ENCODE data around the gene PPP6C. TPM values are rescaled to one million over a fixed set of nuclear protein-coding genes. Genes with fewer than 3 reads are reported as not detected.
"Not testable (repeated sequence)": the region's sequence is repeated elsewhere in the genome, so short reads cannot be mapped to it uniquely, and the experiment has no call there.

Gene PPP6C
- total RNA-seq: 10 to 100 TPM; 36.6 to 41.7 TPM

DNA sequence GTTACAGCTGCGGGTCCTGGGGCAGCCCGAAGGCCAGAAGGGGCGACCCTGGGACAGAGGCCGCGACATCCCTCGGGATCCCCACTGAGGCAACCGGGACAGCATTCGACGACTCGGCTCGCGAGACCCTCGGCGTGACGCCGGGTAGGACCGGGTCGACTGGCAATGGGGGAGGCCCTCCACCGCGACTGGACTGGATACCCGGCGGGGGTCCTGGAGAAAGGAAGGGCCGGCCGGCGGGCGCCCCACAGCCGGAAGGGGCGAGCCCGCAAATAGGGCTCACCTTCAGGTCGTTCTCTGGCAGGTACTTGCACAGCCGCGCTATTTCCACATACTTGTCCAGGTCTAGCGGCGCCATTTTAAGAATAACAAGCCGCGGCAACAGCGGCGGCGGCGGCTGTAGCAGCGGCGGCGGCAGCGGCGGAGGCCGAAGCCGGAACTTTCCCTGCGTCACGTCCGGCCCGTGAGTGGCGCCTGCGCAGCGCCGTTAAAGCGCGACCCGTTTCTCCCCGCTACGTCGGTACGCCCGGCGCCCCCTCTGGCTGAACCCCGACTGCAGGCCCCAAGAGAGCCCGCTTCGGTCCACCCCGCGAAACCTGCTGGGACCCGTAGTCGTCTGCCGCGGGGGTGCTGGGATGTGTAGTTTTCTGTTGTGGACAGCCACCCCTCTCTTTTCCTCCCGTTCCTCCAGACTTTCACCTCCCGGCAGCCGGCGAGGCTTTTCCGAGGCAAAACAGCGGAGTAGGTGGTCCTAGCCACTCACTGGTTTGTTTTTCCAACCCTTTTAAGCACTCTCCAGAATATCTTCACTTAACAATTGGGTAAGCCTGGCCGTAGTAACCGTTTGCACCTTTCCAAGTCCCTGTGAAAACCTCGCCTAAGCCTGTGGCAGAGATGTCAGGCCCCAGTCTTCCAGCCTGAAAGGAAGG is at the start of gene PPP6C:
TSS of gene PPP6C (minus strand) at position 443 of the 929 bp plus-strand sequence. CDS start at position 358, 85 bp downstream.
- ATAC-seq (peak; percentile 93 to 97), DNase-seq (ENCODE audit: low spot score in 2 of 2) (peak; percentile 91 to 96)
- H3K36me3 Mint-ChIP-seq: peaks cover 0 to 9% of the 10 kb centered on the region in 2 donors
- H3K27ac Mint-ChIP-seq: peak within 1 kb of the TSS; percentile 97
- H3K9me3 Mint-ChIP-seq: no peaks in the 10 kb centered on the region

GRCh38 chr9:125238915-125239446 is 49.4 kb upstream of the PPP6C start:
- peak overlapping the region; percentile 67 to 100 for H3K27ac Mint-ChIP-seq
- H3K9me3 Mint-ChIP-seq: no peaks in the 10 kb centered on the region
- ATAC-seq (no peak), DNase-seq (ENCODE audit: low spot score in 2 of 2) (no peak)
- peaks cover 45 to 67% of the 10 kb centered on the region in 2 donors for H3K36me3 Mint-ChIP-seq

- Mint-ChIP-seq H3K9me3 (no peaks in the 10 kb centered on the region), H3K36me3 (peaks cover 45 to 67% of the 10 kb centered on the region in 2 donors), H3K27ac (peak overlapping the region; percentile 67 to 100)
- DNase-seq (ENCODE audit: low spot score in 2 of 2) (no peak), ATAC-seq (no peak)
Observed at GRCh38 chr9:125238127-125238914, 48.7 kb upstream of the PPP6C start.

- not testable (repeated sequence) for DNase-seq (ENCODE audit: low spot score in 2 of 2); H3K9me3 Mint-ChIP-seq; ATAC-seq
- Mint-ChIP-seq H3K27ac (peak overlapping the region; percentile 67 to 73), H3K36me3 (peaks cover 38 to 60% of the 10 kb centered on the region in 2 donors)
Observed at GRCh38 chr9:125236520-125237159, 47.0 kb upstream of the PPP6C start.

DNA sequence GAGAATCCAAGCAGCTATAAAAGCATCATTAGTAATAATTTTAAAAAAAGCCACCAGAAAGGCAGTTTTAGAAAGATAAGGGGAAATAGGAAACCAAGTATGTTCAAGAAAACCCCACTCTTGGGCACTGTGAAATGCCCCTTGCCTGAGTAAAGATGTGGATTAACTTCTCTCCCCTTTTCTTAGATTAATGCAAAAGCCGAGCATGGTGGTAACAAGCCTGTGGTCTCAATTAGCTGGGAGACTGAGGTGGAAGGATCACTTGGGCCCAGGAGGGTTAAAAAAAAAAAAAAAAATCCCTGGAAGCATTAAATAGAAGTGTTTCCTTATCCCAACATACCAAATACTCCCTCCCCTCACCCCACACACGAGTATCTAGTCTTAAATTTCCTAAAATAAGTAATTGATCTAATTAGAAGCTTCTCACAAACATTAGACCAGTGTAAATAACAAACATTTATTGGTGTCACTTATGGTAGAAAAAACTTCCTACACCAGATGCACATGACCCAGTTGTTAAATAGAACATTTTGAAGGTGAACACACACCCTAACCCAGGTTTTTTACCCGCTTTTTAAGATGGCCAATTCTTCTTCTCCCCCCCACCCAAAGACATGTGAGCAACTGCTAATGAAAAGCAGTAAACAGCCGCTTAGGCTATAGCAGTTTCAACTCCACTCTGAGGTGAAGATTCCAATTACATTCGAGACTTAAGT is 46.4 kb upstream of the PPP6C start:
- no peak for DNase-seq (ENCODE audit: low spot score in 2 of 2)
- H3K9me3 Mint-ChIP-seq: no peaks in the 10 kb centered on the region
- peaks cover 33 to 53% of the 10 kb centered on the region in 2 donors for H3K36me3 Mint-ChIP-seq
- peak overlapping the region; percentile 67 to 73 for H3K27ac Mint-ChIP-seq
- peak in 1 of 2 donors; percentile 3 for ATAC-seq

DNA sequence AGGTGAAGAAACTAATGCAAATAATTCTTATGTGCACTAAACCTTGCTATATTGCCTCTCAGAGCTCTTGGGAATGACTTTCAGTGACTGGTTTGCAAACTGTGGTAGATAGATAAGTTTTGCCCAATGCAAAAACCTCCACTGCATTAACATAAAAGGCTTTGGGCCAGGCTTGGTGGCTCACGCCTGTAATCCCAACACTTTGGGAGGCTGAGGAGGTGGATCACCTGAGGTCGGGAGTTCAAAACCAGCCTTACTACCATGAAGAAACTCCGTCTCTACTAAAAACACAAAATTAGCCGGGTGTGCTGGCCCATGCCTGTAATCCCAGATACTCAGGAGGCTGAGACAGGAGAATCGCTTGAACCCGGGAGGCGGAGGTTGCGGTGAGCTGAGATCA is 44.5 kb upstream of the PPP6C start:
- not testable (repeated sequence) for ATAC-seq; DNase-seq (ENCODE audit: low spot score in 2 of 2); H3K9me3 Mint-ChIP-seq
- H3K27ac Mint-ChIP-seq: peak overlapping the region in 1 of 2 donors; percentile 93
- H3K36me3 Mint-ChIP-seq: peaks cover 25 to 38% of the 10 kb centered on the region in 2 donors

DNA sequence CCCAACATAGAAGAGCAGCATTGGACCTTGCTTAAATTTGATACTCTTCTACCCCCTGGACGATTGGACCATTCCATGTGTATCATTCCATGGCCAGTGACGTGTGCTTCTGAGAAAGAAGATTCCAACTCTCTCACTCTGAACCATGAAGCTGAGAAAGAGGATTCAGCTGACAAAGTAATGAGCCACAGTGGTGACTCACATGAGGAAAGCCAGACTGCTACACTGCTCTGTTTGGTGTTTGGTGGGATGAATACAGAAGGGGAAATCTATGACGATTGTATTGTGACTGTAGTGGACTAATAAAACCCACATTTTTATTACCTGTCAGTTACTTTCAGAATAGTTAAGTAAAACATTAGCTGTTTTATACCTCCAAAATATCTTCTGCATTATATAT is 44.1 kb upstream of the PPP6C start:
- ATAC-seq (peak; percentile 17 to 36), DNase-seq (ENCODE audit: low spot score in 2 of 2) (no peak)
- H3K9me3 Mint-ChIP-seq: no peaks in the 10 kb centered on the region
- H3K27ac Mint-ChIP-seq: peak overlapping the region in 1 of 2 donors; percentile 93
- H3K36me3 Mint-ChIP-seq: peaks cover 21 to 34% of the 10 kb centered on the region in 2 donors

DNA sequence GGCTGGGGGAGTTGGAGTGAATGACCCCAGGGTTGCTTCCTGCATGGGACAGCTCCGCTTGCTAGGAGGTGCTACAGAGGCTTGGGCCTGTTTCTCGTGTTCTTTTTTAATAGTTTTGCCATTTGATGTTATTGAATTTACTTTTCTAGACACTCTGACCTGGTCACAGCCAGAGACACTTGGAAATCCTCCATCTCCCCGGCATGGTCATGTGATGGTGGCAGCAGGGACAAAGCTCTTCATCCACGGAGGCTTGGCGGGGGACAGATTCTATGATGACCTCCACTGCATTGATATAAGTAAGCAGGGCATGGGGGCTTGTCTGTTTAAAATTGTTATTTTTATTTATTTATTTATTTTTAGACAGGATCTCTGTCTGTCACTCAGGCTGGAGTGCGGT is 38.2 kb upstream of the PPP6C start:
- Mint-ChIP-seq H3K9me3 (no peaks in the 10 kb centered on the region), H3K36me3 (no peaks in the 10 kb centered on the region), H3K27ac (no peak overlapping the region)
- DNase-seq (ENCODE audit: low spot score in 2 of 2) (no peak), ATAC-seq (peak in 1 of 2 donors; percentile 4)

DNA sequence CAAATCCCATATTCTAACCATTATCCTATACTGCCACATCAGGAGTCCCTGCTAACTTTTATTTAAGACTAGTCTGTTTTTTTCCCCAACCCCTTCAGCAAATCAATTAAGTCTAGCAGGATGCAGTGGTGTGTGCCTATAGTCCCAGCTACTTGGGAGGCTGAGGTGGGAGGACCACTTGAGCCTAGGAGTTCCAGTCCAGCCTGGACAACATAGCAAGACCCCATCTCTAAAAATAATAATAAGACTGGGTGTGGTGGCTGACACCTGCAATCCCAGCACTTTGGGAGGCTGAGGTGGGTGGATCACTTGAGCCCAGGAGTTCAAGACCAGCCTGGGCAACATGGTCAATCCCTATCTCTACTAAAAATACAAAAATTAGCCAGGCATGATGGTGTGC is 35.3 kb upstream of the PPP6C start:
- H3K36me3 Mint-ChIP-seq; H3K27ac Mint-ChIP-seq; DNase-seq (ENCODE audit: low spot score in 2 of 2); ATAC-seq; H3K9me3 Mint-ChIP-seq: not testable (repeated sequence)

DNA sequence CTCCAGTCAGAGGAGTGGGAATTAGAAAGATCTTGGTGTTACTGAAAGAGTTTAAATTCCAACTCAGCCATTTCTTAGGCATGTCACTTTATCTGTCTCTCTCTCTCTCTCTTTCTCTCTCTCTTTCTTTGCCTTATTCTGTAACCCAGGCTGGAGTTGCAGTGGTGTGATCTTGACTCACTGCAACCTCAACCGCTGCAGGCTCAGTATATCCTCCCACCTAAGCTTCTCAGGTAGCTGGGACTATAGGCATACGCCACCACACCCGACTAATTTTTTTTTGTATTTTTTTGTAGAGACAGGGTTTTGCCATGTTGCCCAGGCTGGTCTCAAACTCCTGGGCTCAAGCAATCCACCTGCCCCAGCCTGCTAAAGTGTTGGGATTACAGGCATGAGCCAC is 29.0 kb upstream of the PPP6C start:
- no peak for ATAC-seq
- no peak for DNase-seq (ENCODE audit: low spot score in 2 of 2)
- Mint-ChIP-seq H3K36me3 (peaks cover 0 to 10% of the 10 kb centered on the region in 2 donors), H3K9me3 (no peaks in the 10 kb centered on the region), H3K27ac (no peak overlapping the region)

DNA sequence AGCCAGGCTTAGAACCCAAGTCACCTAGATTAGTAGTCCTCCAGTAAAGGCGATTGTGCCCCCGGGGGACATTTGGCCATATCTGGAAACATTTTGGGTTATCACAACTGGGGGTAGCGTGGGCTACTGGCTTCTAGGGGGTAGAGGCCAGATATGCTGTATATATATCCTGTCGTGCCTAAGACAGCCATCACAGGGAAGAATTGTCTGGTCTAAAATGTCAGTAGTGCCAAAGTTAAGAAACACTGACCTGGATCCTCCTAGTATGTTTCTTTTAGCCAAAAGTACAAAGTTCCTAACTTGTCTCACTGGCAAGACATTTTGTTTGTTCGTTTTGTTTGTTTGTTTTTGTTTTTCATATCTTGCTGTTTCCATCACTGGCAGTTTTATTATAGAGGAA is 24.6 kb upstream of the PPP6C start:
- no peaks in the 10 kb centered on the region for H3K9me3 Mint-ChIP-seq
- ATAC-seq (no peak), DNase-seq (ENCODE audit: low spot score in 2 of 2) (no peak)
- H3K27ac Mint-ChIP-seq: no peak overlapping the region
- peaks cover 0 to 12% of the 10 kb centered on the region in 2 donors for H3K36me3 Mint-ChIP-seq

DNA sequence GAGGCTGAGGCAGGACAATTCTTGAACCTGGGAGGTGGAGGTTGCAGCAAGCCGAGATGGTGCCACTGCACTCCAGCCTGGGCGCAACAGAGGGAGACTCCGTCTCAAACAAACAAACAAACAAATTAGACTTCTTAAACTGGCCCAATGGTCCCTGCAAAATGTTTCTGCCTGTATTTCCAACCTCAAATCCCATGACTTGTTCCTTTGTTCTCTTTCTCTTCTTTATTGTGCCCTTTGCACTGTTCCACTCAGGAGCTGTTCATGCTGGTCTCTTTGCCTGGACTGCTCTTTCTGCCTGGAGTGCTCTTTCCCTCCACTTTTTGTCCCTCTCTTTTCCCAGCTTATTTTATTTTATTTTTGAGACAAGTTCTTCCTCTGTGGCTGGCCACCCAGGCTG is 14.9 kb upstream of the PPP6C start:
- Mint-ChIP-seq H3K27ac (peak overlapping the region; percentile 2 to 40), H3K36me3 (peaks cover 13 to 19% of the 10 kb centered on the region in 2 donors), H3K9me3 (no peaks in the 10 kb centered on the region)
- no peak for DNase-seq (ENCODE audit: low spot score in 2 of 2)
- no peak for ATAC-seq

DNA sequence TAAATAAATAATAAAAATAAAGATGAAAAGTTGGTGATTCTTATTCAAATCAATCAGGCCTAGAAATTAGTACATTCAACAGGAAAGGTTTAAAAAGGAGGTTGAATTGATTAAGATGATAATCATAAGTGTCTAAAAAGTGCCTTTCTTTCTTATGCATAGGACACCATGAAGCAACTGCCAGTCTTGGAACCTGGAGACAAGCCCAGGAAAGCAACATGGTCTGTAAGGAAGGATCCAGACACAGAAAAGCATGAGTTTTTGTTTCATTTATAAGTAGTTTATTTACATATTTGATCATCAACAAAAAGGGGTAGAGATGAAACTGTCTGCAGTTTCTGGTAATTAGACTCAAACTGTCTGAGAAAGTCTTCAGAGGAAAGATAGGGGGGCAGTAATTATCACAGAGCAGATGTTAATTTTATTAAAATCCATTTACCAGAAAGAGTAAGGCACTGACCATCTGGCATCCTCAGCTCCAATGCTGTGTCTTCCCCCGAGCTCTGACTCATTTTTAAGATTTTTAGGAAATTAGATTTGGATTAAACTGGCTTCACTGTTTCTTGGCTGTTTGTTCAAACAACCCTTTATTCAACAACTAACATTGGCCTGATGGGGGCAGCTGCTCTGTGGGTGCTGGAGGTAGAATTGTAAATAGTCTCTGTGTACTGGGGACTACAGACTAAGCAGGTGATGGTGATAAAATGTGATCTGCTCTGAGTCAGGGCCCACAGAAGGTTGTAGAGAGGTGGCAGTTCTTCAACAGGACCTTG is 13.4 kb upstream of the PPP6C start:
- Mint-ChIP-seq H3K27ac (no peak overlapping the region), H3K9me3 (no peaks in the 10 kb centered on the region), H3K36me3 (peaks cover 13 to 18% of the 10 kb centered on the region in 2 donors)
- no peak for ATAC-seq
- DNase-seq (ENCODE audit: low spot score in 2 of 2): no peak

- Mint-ChIP-seq H3K27ac (peak within 1 kb of the TSS; percentile 88 to 90), H3K9me3 (no peaks in the 10 kb centered on the region), H3K36me3 (peaks cover 7 to 18% of the 10 kb centered on the region in 2 donors)
- ATAC-seq: peak; percentile 98 to 99
- DNase-seq (ENCODE audit: low spot score in 2 of 2): peak; percentile 92 to 98
Observed at GRCh38 chr9:125200216-125201047, 10.8 kb upstream of the PPP6C start, which contains the start of gene RABEPK. TSS of gene RABEPK (plus strand) at chr9:125200542. CDS start at chr9:125203014, 2,472 bp downstream.

All from activated naive CD4-positive, alpha-beta T cell treated with anti-CD3 and anti-CD28 coated beads, Interleukin-2, amount 50 U/mL, for 72 hours (primary cell).